GM19467 (cell line): ENCODE data around the gene RNF141.

Source experiments
- ATAC-seq: cut with Tn5 transposase; IDR thresholded peaks from one replicate; pipeline ENCODE4 v1.9.1; 2021; ENCODE audit warnings: mild to moderate bottlenecking, moderate library complexity; ENCODE audit not compliant: unreplicated experiment

Gene RNF141

DNA sequence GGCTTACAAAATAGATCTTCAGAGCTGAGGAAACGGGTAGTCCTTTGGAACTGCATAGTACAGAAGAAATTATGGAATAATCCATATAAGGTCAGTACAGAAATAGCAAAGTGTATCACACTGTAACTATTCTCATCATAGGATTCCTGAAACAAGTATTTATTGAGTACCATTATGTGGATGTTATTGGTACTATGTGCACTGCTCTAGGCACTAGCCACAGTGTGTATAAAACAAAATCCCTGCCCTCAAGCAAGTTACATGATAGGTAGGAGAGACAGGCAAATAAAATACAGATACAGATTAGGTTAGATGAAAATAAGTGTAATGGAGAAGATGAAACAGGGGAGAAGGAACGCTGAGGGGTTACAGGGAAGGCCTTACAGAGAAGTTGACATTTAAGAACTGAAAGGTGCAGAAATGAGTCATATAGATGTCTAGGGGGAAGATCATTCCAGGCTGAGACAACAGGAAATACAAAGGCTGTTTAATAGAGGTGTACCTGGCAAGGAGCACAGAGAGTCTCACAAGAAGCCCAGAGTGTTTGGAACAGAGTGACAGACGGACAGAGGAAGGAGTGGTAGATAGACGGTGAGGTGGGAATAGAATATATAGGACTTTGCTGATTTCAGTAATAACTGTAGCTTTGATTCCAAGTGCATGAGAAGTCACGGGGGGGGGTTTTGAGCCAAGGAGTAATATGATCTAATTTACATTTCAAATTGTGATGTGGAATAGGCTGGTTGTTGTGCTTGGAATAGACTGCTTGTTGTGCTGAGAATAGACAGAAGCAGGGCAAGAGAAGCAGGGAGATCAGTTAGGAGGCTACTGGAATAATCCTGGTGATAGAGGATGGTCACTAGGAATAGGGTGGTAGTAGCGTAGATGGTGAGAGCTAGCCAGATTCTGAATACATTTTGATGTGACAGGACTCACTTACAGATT, 13.7 kb downstream of the RNF141 start:
- peak; percentile 51 for ATAC-seq

- ATAC-seq: no peak
Observed at GRCh38 chr11:10524471-10524870, 16.5 kb downstream of the RNF141 start.

DNA sequence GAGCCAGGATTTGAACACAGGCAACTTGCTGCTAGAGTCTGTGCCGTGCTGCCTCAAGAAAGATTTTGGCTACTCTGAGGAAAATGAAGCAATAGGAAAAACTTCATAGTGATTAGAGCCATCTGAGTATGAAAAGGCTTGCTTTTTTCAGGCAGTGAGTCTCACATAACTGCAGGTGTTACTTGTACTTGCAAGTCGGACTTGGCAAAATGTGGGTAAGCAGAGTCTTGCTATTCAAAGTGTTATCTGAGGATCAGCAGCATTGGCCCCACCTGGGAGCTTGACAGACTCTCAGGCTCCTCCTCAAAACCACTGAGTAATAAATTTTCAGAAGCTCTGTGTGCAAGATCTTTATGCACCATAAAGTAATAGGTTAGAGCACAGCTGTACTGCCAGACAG, 18.1 kb downstream of the RNF141 start:
- ATAC-seq: no peak

- ATAC-seq: no peak
Observed at GRCh38 chr11:10522276-10522675, 18.7 kb downstream of the RNF141 start.

- ATAC-seq: no peak
Observed at GRCh38 chr11:10520562-10520961, 20.4 kb downstream of the RNF141 start.

- ATAC-seq: no peak
Observed at GRCh38 chr11:10519630-10520029, 21.4 kb downstream of the RNF141 start.

- no peak for ATAC-seq
Observed at GRCh38 chr11:10518891-10519290, 22.1 kb downstream of the RNF141 start.

- ATAC-seq: no peak
Observed at GRCh38 chr11:10518123-10518522, 22.9 kb downstream of the RNF141 start.

DNA sequence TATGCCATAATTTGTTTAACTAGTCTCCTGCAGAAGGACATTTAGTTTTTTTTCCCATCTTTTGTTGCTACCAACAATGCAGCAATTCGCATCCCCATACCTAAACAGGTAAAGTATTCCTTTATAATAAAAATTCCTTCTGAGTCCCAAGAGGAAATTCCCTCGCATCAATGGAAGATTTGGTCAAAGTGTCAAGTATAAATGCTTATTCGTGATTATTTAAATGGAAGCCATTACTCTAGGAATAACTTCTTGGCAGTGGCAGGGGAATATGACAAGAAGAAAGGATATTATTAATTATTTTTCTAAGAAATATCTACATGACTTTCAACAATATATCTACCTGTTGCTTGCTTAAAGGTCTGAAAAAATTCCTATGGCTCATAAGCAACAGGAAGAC, 25.6 kb downstream of the RNF141 start:
- no peak for ATAC-seq

DNA sequence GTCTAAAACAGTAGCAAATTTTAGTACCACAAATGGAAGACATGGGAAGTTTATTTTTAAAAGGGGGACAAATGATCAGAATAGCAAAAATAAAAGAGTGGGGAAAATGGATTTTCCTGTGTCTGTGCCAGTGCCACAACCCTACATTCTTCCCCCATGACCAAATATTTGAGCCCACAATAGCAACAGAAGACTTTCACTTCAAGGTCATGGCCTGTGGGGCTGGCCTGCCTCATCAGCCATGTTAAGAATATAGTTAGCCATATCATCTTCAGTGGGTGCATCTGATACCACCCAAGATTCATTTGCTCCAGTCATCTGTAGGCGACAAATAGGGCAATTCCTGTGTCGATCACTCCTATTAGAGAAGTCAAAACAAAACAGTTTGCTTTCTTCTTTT, 26.3 kb downstream of the RNF141 start:
- ATAC-seq: no peak

- ATAC-seq: no peak
Observed at GRCh38 chr11:10514202-10514601, 26.8 kb downstream of the RNF141 start.

DNA sequence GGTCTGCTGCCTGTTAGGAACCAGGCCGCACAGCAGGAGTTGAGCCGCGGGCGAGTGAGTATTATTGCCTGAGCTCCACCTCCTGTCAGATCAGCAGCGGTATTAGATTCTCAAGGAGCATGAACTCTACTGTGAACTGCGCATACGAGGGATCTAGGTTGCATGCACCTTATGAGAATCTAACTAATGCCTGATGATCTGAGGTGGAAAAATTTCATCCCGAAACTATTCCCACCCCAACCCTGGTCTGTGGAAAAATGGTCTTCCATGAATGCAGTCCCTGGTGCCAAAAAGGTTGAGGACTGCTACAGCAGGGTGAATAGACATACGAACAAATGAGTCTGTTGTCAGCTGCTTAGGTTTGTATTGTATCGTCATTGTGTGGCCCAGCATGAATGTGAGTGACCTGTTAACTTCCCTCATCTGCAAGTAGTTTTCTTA, 29.8 kb downstream of the RNF141 start:
- no peak for ATAC-seq

GRCh38 chr11:10506008-10506370, 35.0 kb downstream of the RNF141 start:
- no peak for ATAC-seq

GRCh38 chr11:10505278-10506007, 35.5 kb downstream of the RNF141 start:
- ATAC-seq: no peak

DNA sequence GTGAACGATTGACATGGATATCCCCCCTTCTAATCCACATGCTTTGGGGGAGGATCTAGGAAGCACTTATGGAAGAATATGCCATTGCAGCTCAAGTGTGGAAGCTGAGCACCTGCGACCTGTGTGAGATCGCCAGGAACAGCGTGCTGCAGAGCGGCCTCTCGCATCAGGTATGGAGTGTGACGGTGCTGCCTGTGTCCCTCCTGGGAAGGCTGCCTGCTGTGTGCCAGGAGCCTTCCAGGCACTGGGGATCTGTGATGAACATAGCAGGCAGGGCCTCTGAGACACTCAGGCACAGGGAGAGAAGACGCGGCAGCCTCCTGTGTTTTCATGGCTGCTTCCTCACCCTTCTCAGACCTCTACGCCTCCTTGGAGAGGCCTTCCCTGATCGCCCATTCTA, 36.5 kb downstream of the RNF141 start:
- no peak for ATAC-seq

DNA sequence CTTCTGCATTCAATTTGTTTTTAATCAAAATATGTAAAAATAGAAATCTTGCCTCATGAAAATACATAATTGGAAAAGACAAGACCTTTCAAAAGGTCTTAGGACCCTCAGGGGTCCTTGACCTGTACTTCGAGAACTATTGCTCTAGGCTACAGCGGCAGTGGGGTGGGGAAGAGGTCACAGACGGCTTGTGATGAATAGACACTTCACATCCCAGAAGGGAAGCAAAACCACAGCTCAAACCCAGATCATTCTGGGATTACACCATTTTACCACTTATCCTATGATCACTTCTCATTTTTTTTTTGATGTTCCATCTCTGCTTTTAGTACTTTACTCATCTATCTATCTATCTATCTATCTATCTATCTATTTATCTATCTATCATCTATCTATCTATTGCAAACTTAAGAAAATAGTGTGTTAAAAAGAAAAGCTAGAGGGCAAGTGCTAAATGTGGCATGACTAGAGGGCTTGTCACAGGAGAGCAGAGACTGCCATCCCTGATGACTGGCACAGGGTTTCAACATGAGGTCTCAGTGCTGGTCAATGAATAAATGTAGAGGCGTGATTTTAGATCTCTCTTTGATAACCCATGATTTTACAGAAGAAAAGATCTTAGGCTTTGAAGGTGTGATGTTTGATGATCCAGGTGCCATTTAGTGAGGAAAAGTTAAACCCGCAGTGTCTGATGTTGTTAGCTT, 37.1 kb downstream of the RNF141 start:
- no peak for ATAC-seq

DNA sequence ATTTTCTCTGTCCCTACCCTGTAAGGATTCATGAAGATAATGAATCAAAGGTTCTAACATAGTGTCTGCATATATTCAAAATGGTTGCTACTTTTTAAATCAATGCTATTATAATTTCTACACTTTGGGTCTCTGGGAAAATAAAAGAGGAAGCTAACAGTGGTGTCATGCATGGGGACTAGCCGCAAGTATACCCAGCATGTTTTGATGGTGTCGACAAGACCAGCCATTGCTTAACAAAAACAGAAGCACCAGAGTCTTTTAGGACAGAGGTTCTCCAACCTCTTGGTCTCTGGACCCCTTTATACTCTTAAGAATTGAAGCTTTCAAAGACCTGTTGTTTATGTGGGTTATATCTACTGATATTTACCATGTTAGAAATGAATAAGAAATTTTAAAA, 37.8 kb downstream of the RNF141 start:
- ATAC-seq: no peak

DNA sequence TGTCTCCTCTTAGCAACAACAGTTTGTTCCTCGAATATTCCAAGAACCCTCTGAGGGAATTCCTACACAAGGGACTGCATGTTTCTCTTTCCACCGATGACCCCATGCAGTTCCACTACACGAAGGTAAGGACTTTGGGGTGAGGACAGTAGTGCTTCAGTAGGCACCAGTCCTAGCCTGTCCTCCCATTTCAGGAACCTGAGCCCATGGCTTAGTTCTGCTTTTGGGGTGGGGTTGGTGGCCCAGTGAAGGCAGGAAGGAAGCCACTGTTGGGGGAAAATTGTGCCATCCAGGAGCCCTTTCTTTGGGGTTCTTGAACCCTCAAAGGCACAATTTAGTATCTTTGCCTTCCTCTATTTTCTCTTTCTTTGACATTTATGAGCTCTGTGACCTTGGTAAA, 38.2 kb downstream of the RNF141 start:
- ATAC-seq: no peak

DNA sequence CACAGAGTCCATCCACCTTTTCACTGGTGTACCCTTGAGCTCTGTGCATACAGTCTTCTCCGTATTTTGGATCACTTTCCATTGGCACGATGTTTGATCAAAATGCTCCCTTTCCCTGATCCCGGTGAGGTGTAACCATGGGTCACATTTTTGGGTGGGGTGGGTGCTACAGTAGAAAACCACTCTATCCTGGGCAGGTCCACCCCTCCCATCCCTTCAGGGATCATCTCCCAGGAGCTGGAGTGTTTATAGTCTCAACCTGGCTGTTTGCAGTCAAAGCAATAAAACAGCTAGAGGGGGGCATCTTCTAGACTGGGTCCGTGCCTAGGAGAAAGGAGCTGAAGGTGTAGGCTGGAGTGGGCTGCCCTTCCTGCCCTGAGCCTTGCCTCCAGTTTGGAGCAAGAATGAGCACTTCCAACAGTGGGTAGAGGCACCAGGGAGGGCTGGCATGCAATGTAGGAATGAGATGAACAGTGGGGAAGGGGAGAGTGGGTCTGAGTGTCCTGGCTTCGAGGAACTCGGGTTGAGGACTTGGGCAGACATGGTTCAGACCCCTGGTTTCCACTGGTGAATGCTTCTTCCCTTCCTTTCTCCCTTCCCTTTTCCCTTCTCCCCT, 38.8 kb downstream of the RNF141 start:
- ATAC-seq: no peak

- ATAC-seq: no peak
Observed at GRCh38 chr11:10500757-10501684, 40.0 kb downstream of the RNF141 start.
